Breast epithelium (tissue), 3 donors: Measurements from ENCODE around the gene GRPEL2.

Source experiments
- CTCF ChIP-seq, 3 donors: fragments of 450-650 bp; IDR thresholded peaks; one replicate each; pipeline ENCODE4 v1.5.1; 2016 to 2017; ENCODE audit warnings: antibody characterized with exemption in 3 of 3, mild to moderate bottlenecking in 3 of 3, moderate library complexity in 3 of 3
- POLR2A ChIP-seq: fragments of 450-650 bp; IDR thresholded peaks from one replicate; pipeline ENCODE4 v1.6.1; 2016; ENCODE audit warnings: antibody characterized with exemption, mild to moderate bottlenecking, moderate library complexity
- POLR2AphosphoS5 ChIP-seq, 3 donors: sonication (generic); formaldehyde crosslinking; IDR thresholded peaks; one replicate each; pipeline ENCODE4 v1.6.1; 2017; ENCODE audit warnings: antibody characterized with exemption in 3 of 3

- no peak for TF ChIP-seq CTCF (IDR thresholded peaks at IDR 0.05)
- no peak for TF ChIP-seq POLR2A
- TF ChIP-seq POLR2AphosphoS5 (IDR thresholded peaks at IDR 0.05): no peak
Measured at GRCh38 chr5:149326611-149327010, 18.7 kb upstream of the GRPEL2 start.
